ENCODE measurements around the gene TMEM222. TPM values are rescaled to one million over a fixed set of nuclear protein-coding genes. Genes with fewer than 3 reads are reported as not detected.

The TMEM222 gene
- total RNA-seq, 4 donors from 2014 or later: 20.0 to 33.0 (median 27.1) TPM

DNA sequence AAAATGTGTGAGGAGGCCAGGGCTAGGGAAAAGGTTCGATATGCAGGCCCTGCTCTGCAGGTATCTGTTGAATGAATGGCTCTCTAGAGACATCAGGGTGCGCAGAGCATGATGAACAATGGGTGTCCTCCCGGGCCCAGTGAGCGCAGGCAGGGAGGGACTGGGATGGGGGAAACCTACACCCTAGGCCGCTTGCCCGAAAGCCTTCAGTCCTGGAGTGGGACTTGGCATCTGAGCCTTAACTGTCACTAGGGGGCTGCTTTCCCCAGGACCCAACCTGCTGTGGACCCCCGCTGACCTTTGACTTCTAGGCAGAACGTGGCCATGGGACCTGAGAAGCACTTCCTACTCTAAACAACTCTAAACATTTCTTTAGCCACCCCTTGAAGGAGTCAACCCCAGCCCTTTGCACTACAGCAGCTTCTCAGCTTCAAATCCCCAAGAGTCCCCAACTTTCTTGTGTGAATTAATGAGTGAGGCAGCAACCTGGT is 45.2 kb downstream of the TMEM222 start:
- Histone ChIP-seq H3K27me3 (no peaks in the 10 kb centered on the region), H3K9me3 (no peaks in the 10 kb centered on the region), H3K4me1 (peaks cover 44 to 61% (median 53%) of the 10 kb centered on the region in 3 donors), H3K4me3 (peak overlapping the region; percentile 52 to 97 (median 78)), H3K36me3 (peaks cover 21 to 28% (median 27%) of the 10 kb centered on the region in 3 donors), H3K27ac (peak overlapping the region; percentile 96 to 100 (median 100))
- 29 to 35% methylated on average over 2 to 4 of the region's 8 CpGs for WGBS, 2 donors
- TF ChIP-seq, protein P1, sequence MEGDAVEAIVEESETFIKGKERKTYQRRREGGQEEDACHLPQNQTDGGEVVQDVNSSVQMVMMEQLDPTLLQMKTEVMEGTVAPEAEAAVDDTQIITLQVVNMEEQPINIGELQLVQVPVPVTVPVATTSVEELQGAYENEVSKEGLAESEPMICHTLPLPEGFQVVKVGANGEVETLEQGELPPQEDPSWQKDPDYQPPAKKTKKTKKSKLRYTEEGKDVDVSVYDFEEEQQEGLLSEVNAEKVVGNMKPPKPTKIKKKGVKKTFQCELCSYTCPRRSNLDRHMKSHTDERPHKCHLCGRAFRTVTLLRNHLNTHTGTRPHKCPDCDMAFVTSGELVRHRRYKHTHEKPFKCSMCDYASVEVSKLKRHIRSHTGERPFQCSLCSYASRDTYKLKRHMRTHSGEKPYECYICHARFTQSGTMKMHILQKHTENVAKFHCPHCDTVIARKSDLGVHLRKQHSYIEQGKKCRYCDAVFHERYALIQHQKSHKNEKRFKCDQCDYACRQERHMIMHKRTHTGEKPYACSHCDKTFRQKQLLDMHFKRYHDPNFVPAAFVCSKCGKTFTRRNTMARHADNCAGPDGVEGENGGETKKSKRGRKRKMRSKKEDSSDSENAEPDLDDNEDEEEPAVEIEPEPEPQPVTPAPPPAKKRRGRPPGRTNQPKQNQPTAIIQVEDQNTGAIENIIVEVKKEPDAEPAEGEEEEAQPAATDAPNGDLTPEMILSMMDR (IDR thresholded peaks at IDR 0.05): no peak
- TF ChIP-seq POLR2A (IDR thresholded peaks at IDR 0.05): no peak
- no peak for DNase-seq
- intact Hi-C loops (cut with DNase I): no loop called here

DNA sequence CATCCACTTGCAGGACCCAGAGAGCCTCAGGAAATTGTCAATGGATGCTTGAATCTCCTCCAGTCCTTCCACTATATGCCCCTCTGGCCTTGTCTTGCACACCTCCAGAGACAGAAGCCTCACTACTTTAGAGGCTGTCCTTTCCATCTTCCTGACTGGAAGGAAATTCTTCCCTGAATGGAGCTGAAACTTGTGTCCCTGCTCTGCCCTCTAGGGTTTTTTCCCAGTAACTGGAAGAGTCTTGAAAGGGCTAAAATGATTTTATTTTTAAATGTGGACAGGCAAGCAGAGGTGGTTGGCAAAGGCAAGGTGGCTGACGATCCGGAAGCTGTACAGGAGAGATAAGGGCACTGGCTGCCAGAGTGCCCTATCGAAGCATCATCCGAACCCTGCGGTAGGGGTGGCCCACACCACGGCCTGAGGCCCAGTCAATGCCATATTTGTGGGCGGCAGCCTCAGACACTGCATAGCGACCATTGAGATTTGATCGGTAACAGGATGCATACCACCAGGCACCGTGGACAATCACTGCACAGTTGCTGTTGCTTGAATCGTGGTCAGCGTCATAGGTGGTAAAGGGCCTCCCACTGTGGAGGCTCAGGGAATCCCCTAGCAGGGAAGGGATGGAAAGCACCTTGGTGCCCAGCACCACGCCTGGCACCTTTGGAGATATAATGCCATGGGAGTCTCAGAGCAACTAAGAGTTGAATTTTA is 47.1 kb downstream of the TMEM222 start:
- 40 to 53% methylated on average over 9 to 10 of the region's 13 CpGs for WGBS, 2 donors
- Histone ChIP-seq H3K9me3 (no peaks in the 10 kb centered on the region), H3K4me3 (no peak overlapping the region), H3K27ac (peak overlapping the region; percentile 51 to 100 (median 91)), H3K27me3 (no peaks in the 10 kb centered on the region), H3K4me1 (peaks cover 46 to 71% (median 50%) of the 10 kb centered on the region in 3 donors), H3K36me3 (peaks cover 3 to 10% (median 8%) of the 10 kb centered on the region in 3 donors)
- intact Hi-C loops (cut with DNase I): no loop called here
- TF ChIP-seq, protein P1 (IDR thresholded peaks at IDR 0.05): peak in 1 of 6 experiments; percentile 41
- TF ChIP-seq POLR2A (IDR thresholded peaks at IDR 0.05): no peak
- no peak for DNase-seq

- H3K9me3 ChIP-seq: no peaks in the 10 kb centered on the region
- intact Hi-C loops (cut with DNase I): no loop called here
- no peaks in the 10 kb centered on the region for H3K27me3 ChIP-seq
- no peak for DNase-seq
- TF ChIP-seq, protein P1 (IDR thresholded peaks at IDR 0.05): no peak
- no peak for TF ChIP-seq POLR2A (IDR thresholded peaks at IDR 0.05)
- H3K4me3 ChIP-seq: no peak overlapping the region
- H3K4me1 ChIP-seq: peaks cover 30 to 55% (median 35%) of the 10 kb centered on the region in 3 donors
- no peaks in the 10 kb centered on the region for H3K36me3 ChIP-seq
- 56 to 68% methylated on average over 18 to 19 of the region's 19 CpGs for WGBS, 2 donors
- no peak overlapping the region for H3K27ac ChIP-seq
These were observed 50.3 kb downstream of the TMEM222 start for GRCh38 chr1:27372022-27372807.

DNA sequence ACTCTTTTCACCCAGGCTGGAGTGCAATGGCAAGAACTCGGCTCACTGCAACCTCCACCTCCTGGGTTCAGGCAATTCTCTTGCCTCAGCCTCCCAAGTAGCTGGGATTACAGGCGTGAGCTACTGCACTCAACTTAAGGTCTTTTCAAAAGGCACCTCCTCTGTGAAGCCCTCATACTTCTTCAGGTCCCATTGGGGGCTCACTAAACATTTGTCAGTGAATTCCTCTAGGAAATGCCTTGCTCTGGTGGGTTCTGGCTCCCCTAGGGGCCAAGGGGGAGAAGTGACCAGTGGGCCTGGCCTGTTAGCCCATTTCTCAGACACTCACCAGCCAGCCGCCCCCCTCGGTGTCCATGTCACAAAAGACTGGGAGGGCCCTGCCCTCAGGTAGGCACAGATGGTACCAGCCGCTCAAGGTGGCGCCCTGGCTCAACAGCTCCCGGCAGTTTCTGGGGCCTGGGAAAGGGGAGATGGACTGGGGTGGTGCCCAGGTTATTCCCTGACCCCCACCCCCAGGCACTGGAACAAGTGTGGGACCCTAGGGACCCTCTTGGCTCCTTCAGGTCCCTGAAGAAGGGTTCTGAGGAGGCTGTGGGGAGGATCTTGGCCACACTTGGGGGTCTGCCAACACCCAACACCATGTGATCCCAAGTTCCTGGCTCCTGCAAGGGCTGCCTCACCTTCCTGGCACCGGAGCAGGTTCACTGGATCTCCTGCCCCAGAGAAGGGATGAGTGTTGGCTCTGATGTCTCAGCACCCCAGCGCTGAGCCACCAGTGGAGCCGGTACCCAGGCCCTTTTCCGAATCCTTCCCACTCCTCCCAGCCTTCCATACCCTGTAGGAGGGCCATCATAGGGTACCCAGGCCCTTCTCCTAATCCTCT is 51.1 kb downstream of the TMEM222 start:
- TF ChIP-seq POLR2A (IDR thresholded peaks at IDR 0.05): no peak
- TF ChIP-seq, protein P1 (IDR thresholded peaks at IDR 0.05): peak in 1 of 6 experiments; percentile 3
- no peaks in the 10 kb centered on the region for H3K27me3 ChIP-seq
- H3K27ac ChIP-seq: peak overlapping the region in 2 of 4 donors; percentile 9 to 39
- no peak overlapping the region for H3K4me3 ChIP-seq
- intact Hi-C loops (cut with DNase I): no loop called here
- peaks cover 22 to 55% (median 27%) of the 10 kb centered on the region in 3 donors for H3K4me1 ChIP-seq
- H3K36me3 ChIP-seq: no peaks in the 10 kb centered on the region
- WGBS, 2 donors: 37 to 72% methylated on average over 6 of the region's 11 CpGs
- no peak for DNase-seq
- no peaks in the 10 kb centered on the region for H3K9me3 ChIP-seq
